ENCODE measurements around the gene PER2.

DNA sequence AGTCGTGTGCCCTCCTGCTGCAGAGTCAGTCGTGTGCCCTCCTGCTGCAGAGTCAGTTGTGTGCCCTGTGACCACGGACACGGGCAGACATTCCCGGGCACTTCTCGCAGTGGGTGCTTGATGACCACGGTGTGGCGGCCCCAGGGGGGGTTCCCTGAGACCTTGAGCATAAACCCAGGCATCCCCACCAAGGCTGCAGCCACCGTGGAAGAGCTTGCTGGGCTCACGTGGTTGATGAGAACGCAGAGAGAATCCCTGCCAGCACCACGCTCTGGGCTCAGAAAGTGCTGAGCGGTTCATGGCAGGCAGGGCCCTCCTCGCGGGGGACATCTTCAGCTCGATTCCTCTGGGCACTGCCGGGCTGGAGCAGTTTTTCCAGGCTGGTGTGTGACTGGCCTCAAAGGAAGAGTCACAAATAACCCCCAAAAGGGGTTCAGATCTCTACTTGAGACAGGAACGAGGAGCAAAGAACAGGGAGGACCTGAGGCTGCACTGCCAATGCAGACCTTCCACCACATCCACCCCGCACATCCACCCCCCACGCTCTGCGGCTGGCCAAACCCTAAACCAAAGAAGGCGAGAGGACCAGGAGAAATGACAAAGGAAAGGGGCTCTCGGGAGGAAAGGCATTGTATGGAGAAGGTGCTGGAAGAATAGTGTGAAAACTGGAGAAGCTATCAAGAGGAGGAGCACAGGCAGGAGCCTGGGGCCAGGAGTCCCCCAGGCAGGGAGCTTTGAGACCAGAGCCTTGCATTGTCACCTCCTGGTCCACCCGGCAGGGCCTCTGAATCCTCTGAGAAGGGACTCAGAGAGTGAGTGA is 8.4 kb upstream of the PER2 start:
- TF ChIP-seq, protein P1, sequence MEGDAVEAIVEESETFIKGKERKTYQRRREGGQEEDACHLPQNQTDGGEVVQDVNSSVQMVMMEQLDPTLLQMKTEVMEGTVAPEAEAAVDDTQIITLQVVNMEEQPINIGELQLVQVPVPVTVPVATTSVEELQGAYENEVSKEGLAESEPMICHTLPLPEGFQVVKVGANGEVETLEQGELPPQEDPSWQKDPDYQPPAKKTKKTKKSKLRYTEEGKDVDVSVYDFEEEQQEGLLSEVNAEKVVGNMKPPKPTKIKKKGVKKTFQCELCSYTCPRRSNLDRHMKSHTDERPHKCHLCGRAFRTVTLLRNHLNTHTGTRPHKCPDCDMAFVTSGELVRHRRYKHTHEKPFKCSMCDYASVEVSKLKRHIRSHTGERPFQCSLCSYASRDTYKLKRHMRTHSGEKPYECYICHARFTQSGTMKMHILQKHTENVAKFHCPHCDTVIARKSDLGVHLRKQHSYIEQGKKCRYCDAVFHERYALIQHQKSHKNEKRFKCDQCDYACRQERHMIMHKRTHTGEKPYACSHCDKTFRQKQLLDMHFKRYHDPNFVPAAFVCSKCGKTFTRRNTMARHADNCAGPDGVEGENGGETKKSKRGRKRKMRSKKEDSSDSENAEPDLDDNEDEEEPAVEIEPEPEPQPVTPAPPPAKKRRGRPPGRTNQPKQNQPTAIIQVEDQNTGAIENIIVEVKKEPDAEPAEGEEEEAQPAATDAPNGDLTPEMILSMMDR (IDR thresholded peaks at IDR 0.05 in 4 of 5, conservative IDR thresholded peaks at IDR 0.05 in 1 of 5) = no peak
- no peak for TF ChIP-seq POLR2A (IDR thresholded peaks at IDR 0.05)

All from gastrocnemius medialis (tissue), 4 donors.